GM04504 (cell line): Measurements from ENCODE around the gene NBPF26.
"Not testable (repeated sequence)": the region's sequence is repeated elsewhere in the genome, so short reads cannot be mapped to it uniquely, and the experiment has no call there.

Experiments used
- DNase-seq: peaks from one replicate; pipeline ENCODE4 v3.0.0-alpha.2; 2012; ENCODE audit warnings: low read depth

Gene NBPF26

DNA sequence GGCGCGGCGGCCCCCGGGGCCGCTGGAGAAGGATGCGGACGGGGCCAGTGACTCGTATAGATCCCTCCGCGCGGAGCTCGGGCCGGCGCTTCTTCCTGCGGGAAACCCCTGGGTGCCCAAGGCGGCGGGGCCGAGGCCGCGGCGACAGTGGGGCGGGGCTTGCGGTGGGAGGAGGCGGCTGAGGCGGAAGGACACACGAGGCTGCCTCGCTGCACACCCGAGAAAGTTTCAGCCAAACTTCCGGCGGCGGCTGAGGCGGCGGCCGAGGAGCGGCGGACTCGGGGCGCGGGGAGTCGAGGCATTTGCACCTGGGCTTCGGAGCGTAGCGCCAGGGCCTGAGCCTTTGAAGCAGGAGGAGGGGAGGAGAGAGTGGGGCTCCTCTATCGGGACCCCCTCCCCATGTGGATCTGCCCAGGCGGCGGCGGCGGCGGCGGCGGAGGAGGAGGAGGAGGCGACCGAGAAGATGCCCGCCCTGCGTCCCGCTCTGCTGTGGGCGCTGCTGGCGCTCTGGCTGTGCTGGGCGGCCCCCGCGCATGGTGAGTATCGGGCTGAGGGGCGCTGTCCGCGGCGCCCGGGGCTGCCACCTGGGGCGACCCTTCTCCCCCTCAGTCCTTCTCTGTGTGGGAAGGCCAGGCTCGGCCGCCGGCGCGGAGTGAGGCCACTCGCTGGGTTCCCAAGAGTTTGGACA, at the start of gene NBPF26:
Gene NBPF26 (plus strand): TSS at position 231 of the 688 bp plus-strand sequence.
- DNase-seq, result not testable (repeated sequence)

DNA sequence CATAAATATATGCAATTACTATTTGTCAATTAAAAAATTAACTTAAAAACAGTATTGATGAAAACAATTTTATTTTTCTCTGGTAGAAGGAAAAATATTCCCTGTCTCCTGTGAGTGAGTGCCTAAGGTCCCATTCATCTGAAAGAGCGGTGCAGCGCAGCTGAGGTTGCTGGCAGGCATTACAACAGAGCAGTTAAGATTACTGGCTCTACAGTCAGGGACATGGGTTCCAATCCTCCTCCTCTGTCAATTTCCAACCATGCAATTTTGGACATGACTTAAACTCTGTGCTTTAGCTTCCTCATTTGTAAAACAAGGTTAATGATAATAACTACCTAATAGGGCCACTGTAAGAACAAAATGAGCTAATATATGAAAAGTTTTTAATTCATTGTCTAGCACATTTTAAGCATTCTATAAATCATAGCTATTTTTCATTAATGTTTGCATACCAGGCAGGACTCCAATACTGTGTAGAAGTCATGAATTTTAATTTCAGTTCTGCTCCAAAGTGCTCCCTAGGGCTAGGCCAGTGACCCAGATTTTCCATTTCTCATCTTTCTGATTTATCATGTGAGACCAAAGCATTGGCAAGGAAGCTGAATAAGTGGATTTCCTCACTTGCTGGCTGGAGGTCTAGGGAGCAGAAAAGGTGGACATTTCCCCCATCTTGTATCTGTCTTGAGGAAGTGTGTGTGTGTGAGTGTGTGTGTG, 43.5 kb upstream of the NBPF26 start:
- not testable (repeated sequence) for DNase-seq

GRCh38 chr1:120680938-120681337, 42.8 kb upstream of the NBPF26 start:
- DNase-seq, result not testable (repeated sequence)

DNA sequence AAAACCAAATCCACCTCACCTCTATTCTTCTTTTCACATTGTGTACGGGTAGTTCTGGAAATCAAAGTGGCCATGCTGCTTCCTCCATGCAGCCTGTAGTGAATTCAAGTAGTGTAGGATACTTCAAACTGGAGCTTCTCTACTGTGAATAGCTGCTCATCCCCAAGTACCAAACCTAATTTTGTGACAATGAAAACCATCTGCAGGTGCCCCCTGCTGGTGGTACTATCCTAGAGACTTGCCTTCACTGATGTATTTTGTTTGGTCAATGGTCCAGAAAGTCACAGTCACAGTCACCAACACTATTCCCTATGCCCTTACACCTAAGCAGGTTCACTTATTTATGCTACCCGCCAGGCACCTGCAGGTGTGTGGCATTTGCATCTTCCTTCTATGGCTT, 39.3 kb upstream of the NBPF26 start:
- DNase-seq, result not testable (repeated sequence)

DNA sequence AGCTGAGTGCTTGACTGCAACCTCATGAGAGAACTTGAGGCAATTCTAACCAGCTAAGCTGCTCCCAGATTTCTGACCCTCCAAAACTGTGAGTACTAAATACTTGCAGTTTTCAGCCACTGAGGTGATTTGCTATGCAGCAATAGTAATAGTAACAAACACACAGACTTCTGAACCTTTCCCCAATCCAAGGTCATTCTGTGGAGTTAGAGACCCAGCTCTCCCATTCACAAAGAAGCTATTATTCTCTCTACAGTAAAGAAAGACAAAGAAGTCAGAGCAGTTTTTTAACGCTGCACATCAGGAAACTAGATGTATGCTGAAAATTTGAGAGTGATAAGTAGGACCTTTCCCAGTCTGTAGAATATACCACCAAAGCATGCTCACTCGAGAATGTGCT, 38.1 kb upstream of the NBPF26 start:
- DNase-seq, result not testable (repeated sequence)

DNA sequence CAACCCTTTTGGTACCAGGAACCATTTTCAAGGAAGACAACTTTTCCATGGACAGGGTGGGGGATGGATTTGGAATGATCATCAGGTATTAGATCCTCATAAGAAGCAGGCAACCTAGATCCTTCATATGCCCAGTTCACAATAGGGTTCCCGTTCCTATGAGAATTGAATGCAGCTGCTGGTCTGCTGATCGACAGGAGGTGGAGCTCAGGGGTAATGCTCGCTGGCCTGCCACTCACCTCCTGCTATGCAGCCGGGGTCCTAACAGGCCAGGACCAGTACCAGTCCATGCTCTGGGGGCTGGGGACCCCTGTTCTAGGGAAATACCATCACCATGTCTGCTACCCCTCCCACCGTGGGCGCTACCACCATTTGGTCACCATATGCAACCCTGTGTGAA, 36.5 kb upstream of the NBPF26 start:
- DNase-seq, result not testable (repeated sequence)

DNA sequence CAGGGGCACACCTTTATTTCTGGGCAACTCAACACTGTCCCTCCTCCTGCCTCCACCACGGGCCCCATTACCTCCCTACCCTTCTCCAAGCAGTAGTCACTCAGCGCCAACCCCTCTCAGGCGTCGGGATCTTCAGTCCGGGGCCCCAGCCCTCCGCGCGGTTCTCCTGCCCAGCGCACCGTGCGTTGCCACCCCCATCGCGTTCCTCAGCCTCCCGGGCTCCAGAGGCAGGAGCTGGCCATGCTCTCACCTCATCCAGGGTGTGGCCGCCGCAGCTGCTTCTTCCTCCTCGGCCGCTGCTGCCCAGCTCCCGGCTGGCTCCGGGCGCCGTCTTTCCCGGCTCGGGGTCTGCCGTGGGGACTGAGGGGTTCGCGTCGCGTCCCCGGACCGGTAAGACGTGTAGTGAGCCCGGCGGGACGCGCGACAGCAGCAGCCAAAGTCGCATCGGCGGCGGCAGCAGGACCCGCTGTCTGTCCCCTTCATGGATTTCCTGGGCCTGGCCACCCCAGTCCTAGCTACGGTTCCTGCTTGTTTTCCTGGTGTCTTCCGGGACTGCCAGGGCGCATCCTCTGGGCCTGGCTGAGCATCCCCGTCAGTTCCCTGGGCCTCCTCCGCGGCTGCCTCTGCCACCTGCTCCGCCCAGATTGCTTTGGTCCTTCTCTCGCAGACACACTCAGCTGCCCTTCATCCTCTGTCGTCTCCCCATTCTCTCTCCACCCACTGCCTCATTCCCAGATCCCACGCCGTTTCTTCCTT, 22.8 kb upstream of the NBPF26 start:
- DNase-seq, result not testable (repeated sequence)

DNA sequence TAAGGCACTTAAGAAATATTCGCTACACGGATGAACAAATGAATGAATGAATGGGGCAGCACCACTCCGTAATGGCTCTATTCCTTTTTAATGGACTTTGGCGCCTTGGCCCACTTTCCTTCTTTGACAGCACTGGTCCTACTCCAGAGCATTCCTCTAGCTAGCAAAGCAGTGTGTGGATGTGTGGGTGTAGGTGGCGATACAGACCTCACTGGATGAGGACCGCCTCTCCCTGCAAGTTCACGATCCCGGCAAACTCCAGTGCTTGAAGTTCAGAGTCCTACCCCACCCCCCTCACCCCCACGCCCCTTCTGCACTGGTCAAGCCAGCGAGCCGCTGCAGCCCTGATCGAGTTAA, 409 bp upstream of the NBPF26 start:
- DNase-seq, result not testable (repeated sequence)

- DNase-seq, result not testable (repeated sequence)
Observed at GRCh38 chr1:120724507-120724906, 762 bp downstream of the NBPF26 start.

DNA sequence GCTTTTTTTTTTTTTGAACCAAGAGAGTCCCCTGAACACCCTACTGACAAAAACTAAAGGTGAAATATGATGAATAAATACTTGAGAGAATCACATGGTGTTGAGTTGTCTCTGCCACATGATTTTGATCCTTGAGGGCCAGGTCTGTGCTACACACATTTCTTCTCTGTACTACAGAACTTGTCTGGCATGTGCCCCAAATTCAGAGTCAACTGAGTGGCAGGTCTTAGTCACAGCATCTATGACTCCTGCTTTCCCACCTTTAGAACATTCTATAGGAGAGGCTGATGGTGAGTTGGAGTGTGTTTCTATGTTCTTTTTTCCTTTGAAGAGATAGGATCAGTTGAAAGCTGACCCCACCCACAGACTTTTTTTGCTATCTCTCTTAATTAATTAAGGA, 5.1 kb downstream of the NBPF26 start:
- DNase-seq, result not testable (repeated sequence)

GRCh38 chr1:120769090-120769489, 45.3 kb downstream of the NBPF26 start:
- not testable (repeated sequence) for DNase-seq

GRCh38 chr1:120805452-120805851, 81.7 kb downstream of the NBPF26 start:
- not testable (repeated sequence) for DNase-seq

DNA sequence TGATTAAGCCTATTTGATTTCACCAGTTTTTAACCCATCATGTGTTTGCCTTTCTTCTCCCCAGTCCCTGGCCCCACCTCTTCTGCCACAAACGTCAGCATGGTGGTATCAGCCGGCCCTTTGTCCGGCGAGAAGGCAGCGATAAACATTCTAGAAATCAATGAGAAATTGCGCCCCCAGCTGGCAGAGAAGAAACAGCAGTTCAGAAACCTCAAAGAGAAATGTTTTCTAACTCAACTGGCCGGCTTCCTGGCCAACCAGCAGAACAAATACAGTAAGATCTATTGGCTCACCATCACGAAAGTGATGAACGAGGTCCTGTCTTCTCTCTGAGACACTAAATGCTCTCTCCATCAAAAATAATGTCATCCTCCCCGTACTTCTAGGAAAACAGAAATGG, 88.1 kb downstream of the NBPF26 start:
- peak; percentile 10 for DNase-seq

DNA sequence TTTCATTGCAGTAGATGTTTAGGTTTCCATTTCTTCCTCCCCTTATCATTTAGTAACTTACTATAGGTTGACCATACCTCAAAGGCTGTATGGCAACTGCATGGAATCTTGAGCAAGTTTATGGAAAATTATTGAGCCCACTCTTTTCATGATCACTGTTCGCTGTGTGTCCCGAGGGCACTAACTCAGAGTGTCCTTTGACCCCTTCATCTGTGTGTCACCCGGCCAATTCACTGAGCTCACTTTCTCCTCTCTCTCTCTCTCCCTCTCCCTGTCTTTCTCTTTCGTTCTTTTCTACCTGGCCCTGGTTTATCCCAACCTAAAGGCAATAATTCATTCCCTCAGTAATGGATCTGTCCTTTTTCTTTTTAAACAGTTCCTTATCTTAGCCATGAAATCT, 101.3 kb downstream of the NBPF26 start:
- DNase-seq, result not testable (repeated sequence)

- DNase-seq, result not testable (repeated sequence)
Observed at GRCh38 chr1:120826623-120827022, 102.9 kb downstream of the NBPF26 start.

DNA sequence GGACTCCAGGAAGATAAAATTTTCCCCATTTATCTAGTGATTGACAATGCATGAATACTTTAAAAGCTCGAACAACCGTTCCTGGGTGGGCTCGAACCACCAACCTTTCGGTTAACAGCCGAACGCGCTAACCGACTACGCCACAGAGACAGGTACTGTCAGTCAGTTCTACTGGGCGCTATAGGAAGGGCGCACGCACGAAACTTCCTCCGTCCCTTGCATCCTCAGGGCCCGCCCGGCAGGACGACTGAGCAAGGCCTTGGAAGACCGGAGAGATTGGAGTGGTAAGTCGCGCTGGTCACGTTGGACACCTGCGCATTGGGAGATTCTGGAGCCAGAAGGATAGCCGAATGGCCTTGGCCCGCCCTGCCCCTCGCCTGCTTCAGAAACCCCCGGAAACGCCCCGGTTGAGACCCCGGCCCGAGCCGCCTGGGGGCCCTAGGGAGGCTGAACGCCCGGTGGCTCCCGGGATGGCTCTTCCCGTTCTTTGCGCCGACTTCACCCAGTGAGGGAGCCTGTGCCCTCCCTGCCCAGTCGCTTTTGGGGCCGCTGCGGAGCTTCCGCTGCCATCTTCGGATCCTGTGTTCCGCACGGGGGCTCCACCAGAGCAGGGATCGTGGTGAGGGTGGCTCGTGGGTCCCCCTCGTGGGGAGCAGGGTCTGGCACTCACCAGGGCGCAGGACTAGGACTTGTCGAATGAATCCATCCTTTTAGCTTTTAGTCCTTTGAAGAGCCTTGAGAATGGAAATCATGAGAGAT, 120.6 kb downstream of the NBPF26 start:
- peak; percentile 14 for DNase-seq

DNA sequence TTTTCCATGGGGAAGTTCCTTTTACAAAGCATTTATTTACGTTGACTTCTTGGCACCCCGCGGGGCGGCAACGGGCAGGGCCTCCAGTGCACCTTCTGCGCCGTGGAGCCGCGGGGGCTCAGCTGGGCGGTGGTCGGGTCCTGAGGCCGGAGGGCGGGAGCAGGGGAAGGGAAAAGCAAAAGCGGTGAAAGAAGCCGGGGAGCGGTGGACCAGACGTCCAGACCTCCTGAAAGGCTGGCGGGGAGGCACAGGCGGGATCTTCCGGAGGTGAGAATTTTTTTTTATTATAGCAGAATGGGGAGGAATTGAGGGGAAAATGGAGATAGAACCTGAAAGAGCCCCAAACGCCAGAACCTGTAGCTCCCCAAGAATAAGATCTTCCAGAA, 121.2 kb downstream of the NBPF26 start:
- not testable (repeated sequence) for DNase-seq

DNA sequence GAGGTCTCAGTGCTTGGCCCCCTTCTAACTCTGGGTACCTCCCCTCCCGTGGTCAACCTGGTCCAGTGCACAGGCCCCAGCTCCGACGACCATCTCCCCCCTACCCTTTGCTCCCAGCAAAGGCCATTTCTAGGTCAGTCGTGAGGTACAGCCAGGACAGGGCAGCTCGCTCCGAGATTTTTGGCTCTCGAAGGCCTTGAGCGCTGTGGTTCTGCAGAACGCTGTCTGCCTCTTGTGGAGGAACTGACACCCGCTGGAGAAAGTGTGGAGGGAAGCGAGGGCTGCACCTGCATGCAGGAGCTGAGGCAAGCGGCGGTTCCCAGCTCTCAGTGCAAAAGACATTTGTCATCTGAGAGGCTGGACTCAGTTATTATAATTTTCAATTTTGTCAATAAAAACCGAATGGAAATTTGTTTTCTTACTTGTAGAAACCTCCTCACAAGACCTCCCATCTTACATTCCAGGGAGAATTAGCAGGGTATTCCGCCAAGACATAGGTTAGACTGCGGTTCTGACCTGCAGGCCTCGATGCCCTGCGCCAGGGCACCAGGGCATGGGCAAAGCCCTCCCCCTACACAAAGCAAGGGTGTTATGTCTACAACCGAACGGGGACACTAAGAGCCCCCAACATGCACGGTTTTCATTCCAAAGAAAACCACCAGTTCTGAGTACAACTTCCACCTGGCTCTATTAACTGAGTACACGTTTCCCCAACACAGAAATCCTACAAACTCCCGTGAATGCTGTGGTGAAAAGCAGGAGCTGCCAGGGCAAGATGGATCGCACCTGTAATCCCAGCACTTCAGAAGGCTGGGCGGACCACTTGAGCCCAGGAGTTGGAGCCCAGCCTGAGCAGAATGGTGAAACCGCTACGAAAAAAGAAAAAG, 125.9 kb downstream of the NBPF26 start:
- DNase-seq, result not testable (repeated sequence)

GRCh38 chr1:120850287-120850536, 126.5 kb downstream of the NBPF26 start:
- DNase-seq, result peak; percentile 10

GRCh38 chr1:120850537-120851421, 127.0 kb downstream of the NBPF26 start:
- peak; percentile 85 for DNase-seq
